AG04449 (cell line): ENCODE measurements around the gene SEMA6B.

ENCODE experiments used
- CTCF ChIA-PET: fragments of 350-600 bp; formaldehyde crosslinking; extraction: SDS; loops from one replicate; lab custom pipeline; 2021; ENCODE audit warnings: antibody characterized with exemption; lab: Yijun Ruan, JAX
- POLR2A ChIA-PET: fragments of 400-600, 350-600 bp; formaldehyde crosslinking; extraction: SDS; loops from one replicate; lab custom pipeline; 2020; ENCODE audit warnings: antibody characterized with exemption, inconsistent platforms; lab: Yijun Ruan, JAX
- DNase-seq: peaks from one replicate; pipeline ENCODE4 v3.0.0-alpha.2; 2010; ENCODE audit warnings: low read depth, low spot score
- H3K4me3 ChIP-seq: 2 replicates; pipeline ENCODE4 v1.5.1; 2011; ENCODE audit warnings: low read depth, mild to moderate bottlenecking, control low read depth, low read length
- TF ChIP-seq, protein P1 (sequence below): IDR thresholded peaks from one replicate; pipeline ENCODE4 v1.5.1; 2011; ENCODE audit warnings: mild to moderate bottlenecking, moderate library complexity, low read length, control low read depth, inconsistent platforms; ENCODE audit not compliant: insufficient read depth; ENCODE audit errors: missing control alignments

SEMA6B gene

DNA sequence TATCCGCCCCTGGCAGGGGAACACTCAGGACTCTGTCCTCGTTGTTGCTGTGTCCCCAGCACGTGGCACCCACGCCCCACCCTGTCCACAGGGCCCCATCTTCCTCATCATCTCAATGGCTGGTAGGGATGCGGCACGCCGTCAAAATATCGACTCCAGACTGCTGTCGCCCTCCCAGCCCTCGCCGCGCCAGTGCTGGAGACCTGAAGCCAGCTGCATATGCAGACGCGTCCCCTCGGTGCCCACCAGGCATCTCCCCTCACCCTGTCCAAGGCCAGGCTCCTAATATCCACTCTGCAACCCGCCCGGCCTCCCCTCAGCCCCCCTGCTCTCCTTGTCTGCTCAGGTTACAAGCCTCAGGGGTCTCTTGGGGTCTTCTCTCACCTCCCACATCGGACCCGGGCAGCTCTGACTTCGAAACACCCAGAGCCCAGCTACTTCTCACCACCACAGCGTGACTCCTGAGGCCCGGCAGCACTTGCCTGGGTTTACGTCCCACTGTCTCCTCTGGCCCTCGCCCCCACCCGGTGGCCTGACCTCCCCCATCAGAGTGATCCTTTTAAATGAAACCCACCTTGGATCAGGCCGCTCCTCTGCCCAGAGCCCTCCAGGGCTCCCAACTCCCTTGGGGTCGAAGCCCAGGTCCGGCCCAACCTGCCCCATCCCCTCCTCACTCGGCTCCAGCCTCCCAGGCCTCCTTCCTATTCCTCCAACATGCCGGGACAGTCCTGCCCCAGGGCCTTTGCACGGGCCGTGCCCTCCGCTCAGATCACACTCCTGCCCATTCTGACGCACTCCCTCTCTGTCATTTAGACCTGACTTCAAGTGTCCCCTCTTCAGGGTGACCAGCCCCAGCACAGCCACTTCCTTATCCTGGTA, 53.7 kb downstream of the SEMA6B start:
- POLR2A ChIA-PET = no interaction called here
- TF ChIP-seq, protein P1, sequence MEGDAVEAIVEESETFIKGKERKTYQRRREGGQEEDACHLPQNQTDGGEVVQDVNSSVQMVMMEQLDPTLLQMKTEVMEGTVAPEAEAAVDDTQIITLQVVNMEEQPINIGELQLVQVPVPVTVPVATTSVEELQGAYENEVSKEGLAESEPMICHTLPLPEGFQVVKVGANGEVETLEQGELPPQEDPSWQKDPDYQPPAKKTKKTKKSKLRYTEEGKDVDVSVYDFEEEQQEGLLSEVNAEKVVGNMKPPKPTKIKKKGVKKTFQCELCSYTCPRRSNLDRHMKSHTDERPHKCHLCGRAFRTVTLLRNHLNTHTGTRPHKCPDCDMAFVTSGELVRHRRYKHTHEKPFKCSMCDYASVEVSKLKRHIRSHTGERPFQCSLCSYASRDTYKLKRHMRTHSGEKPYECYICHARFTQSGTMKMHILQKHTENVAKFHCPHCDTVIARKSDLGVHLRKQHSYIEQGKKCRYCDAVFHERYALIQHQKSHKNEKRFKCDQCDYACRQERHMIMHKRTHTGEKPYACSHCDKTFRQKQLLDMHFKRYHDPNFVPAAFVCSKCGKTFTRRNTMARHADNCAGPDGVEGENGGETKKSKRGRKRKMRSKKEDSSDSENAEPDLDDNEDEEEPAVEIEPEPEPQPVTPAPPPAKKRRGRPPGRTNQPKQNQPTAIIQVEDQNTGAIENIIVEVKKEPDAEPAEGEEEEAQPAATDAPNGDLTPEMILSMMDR = no peak
- CTCF ChIA-PET = interaction anchor here (1.3 kb wide), 1 partner anchor 20 kb away, joined by 4 read pairs; no protein-coding TSS in a partner anchor
- DNase-seq = no peak
- no peak overlapping the region for H3K4me3 ChIP-seq

DNA sequence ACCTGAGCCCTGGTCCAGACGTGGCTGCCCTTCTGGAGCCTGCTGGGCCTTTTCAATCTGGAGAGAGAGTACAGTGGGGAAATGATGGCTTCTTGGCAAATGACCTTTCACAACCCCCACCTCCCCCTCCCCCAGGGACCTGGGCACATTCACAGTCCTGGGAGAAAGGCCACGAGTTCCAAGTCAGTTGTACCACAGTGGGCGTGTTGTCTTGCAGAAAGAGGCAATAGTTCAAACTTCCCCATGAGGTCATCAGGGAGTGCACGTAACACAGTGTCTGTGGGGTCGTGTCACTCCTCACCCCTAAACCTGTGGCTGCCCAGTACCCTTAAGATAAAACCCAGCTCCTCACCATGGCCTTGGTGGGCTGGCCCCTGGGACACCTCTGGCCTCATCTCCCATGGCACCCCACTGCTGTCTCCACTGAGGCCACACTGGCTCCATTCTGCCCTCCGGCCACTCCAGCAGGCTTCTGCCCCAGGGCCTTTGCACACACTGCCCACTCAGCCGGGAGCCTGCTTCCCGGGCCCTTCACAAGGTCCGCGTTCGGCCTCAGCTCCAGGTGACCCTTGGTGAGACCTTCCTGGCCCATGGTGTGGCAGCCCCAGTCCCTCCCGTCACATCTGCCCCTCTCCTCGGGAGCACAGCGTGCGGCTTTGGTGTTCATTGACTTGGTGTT, 54.5 kb downstream of the SEMA6B start:
- ChIA-PET POLR2A (no interaction called here), CTCF (interaction anchor here (1.3 kb wide), 1 partner anchor 20 kb away, joined by 4 read pairs; no protein-coding TSS in a partner anchor)
- TF ChIP-seq, protein P1 = no peak
- DNase-seq = no peak
- no peak overlapping the region for H3K4me3 ChIP-seq

DNA sequence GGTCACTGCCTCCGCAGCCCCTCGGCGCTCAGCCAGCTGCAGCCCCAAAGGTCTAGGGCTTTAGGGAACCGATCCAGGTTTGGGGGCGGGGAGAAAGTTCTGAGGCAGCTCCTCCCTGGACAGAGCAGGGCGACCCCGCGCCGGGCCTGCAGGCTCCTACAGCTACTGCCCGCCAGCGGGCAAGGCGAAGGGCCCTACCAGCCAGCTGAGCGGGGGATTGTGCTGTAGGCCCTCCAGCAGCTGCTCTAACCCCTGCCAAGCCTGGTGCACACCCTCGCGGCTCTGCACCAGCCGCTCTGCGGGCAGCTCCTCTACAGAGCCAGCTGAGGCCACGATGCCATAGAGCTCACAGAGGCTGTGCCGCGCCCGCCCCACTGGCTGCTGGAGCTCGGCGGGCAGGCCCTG, 55.2 kb downstream of the SEMA6B start:
- ChIA-PET CTCF (interaction anchor here (0.6 kb wide), 1 partner anchor 21 kb away, joined by 4 read pairs; no protein-coding TSS in a partner anchor), POLR2A (no interaction called here)
- TF ChIP-seq, protein P1 = no peak
- H3K4me3 ChIP-seq = no peak overlapping the region
- no peak for DNase-seq

DNA sequence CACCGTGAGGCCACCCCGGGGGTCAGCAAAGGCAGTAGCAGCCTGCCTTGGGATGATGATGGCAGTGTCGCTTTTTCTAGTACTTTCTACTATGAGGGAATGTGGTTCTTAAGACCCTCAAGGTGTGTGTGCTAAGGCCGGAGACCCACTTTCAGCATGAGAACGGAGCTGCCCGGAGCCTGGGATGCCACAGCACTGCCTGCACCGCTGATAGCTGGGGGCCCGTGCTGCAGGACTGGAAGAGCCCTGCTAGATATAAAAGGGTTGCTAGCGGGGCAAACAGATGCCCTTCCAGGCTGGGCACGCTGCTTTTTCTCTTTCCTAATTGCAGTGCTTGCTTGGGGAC, 55.7 kb downstream of the SEMA6B start:
- TF ChIP-seq, protein P1 = no peak
- H3K4me3 ChIP-seq = no peak overlapping the region
- no peak for DNase-seq
- ChIA-PET POLR2A (no interaction called here), CTCF (interaction anchor here (0.6 kb wide), 1 partner anchor 21 kb away, joined by 4 read pairs; no protein-coding TSS in a partner anchor)

DNA sequence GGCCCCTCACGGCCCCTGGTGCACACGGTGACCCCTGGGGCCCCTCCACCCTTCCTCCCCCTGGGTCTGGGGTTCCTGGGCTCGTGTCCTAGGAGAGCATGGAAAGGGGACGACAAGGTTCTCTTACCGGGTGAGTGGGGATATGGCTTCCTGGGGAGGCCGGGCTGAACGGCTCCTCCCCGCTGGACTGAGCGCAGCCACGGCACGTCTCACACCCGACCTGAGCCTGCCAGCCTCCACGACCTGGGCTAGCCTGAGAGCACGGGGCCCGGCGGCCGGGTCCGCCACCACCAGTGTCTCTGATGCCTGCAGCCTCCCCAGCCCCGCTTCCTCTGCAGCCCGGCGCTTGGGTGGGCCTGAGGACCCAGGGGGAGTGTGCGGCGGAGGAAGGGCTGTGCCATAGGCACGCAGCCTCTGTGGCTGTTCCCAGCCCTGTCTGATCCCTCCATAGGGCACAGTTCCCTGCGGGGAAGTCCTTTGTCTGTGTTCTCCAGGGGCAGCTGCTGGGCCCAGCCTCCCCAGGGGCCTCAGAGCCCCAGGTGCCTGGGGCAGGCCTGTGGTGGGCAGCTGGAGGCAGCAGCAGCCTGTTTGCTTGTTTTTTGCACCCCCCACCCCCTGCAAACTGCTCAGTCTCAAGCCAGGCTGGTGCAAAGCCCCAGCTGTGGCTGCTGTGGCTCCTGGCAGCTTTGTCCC, 56.2 kb downstream of the SEMA6B start:
- no peak overlapping the region for H3K4me3 ChIP-seq
- TF ChIP-seq, protein P1 = no peak
- CTCF ChIA-PET = no interaction called here

More for the DNA sequence above, 56.2 kb downstream of the SEMA6B start:
- no peak for DNase-seq
- POLR2A ChIA-PET = no interaction called here
